Mucosa of stomach (tissue), 1 donor: ENCODE measurements around the gene P2RY14.
"Not testable (repeated sequence)": the region's sequence is repeated elsewhere in the genome, so short reads cannot be mapped to it uniquely, and the experiment has no call there.

Source experiments
- H3K27me3 ChIP-seq: one replicate; pipeline ENCODE4 v1.7.0; 2013; ENCODE audit warnings: mild to moderate bottlenecking, low read length; ENCODE audit not compliant: control insufficient read depth, insufficient read depth
- H3K36me3 ChIP-seq: one replicate; pipeline ENCODE4 v1.7.0; 2013; ENCODE audit warnings: low read length; ENCODE audit not compliant: control insufficient read depth, insufficient read depth
- H3K4me1 ChIP-seq: one replicate; pipeline ENCODE4 v1.7.0; 2013; ENCODE audit warnings: mild to moderate bottlenecking, low read length; ENCODE audit not compliant: control insufficient read depth, insufficient read depth
- H3K4me3 ChIP-seq: one replicate; pipeline ENCODE4 v1.7.0; 2013; ENCODE audit warnings: low read length
- H3K9ac ChIP-seq: one replicate; pipeline ENCODE4 v1.7.0; 2013; ENCODE audit warnings: mild to moderate bottlenecking, low read length, moderate library complexity
- H3K9me3 ChIP-seq: one replicate; pipeline ENCODE4 v1.7.0; 2013; ENCODE audit warnings: mild to moderate bottlenecking, low read length, moderate library complexity; ENCODE audit not compliant: control insufficient read depth
- donor health status: Pancreatic carcinoma.

P2RY14 gene

GRCh38 chr3:151191095-151191494 is 87.2 kb downstream of the P2RY14 start:
- no peaks in the 10 kb centered on the region for H3K27me3 ChIP-seq
- no peak overlapping the region for H3K4me3 ChIP-seq
- no peak overlapping the region for H3K9ac ChIP-seq
- no peaks in the 10 kb centered on the region for H3K36me3 ChIP-seq
- H3K4me1 ChIP-seq, result no peaks in the 10 kb centered on the region
- H3K9me3 ChIP-seq, result no peaks in the 10 kb centered on the region

DNA sequence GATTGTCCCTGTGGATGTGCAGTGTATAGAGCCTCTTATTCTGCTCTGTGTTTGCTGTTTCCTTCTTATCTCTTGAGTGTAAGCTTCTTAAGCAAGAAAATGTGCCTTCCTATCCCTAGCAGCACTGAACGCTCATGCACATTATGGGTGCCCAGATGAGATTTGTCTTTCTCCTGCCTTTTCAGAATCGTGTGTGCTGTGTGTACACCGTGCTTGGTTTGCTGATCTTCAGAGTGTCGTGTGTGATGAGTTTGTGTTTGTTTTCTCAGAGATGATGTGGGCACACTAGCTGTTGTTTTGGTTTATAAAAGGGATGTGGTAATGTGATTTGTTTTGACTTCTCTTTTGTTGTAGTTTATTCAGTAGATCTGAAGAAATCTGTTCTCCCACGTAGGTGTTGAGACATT is 95.1 kb downstream of the P2RY14 start:
- no peak overlapping the region for H3K9ac ChIP-seq

DNA sequence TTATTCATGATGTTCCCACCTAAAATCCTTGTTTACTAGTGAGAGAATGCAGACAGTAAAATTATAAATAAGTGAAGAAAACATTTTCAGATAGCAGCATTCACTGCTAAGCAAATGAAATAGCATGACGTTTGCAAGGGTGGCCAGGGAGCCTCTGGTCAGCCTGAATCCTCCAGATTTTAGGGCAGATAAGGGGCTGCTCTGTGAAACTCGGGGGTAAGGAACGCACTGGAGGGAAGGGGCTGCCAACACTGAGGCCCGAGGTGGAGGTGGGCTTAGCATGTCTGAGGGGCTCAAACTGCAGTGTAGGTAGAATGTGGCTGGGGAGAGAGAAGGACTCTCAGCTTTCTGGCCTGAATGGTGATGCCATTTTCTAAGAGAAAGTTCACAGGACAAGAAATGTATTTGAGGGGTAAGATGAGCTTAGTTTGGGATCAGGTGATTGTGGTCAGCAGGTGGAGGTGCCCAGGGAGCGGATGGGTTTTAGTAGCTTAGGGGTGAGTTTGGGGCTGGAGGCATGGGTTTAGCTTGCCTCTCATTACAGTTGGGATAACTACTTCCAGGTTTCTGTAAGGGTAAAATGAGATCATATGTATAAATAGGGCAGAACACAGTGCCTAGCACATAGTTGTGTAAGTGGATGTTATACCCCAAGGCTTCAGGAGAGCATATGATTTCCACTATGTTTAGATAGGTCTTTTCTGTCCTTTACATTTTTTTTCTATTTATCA is 95.8 kb downstream of the P2RY14 start:
- H3K27me3 ChIP-seq, result no peaks in the 10 kb centered on the region
- H3K9me3 ChIP-seq, result no peaks in the 10 kb centered on the region
- no peaks in the 10 kb centered on the region for H3K36me3 ChIP-seq
- H3K9ac ChIP-seq, result no peak overlapping the region
- H3K4me1 ChIP-seq, result peaks cover 7% of the 10 kb centered on the region
- no peak overlapping the region for H3K4me3 ChIP-seq

More for the DNA sequence above, 95.1 kb downstream of the P2RY14 start:
- Histone ChIP-seq H3K27me3 (no peaks in the 10 kb centered on the region), H3K4me3 (no peak overlapping the region), H3K4me1 (peaks cover 4% of the 10 kb centered on the region), H3K36me3 (no peaks in the 10 kb centered on the region), H3K9me3 (no peaks in the 10 kb centered on the region)

DNA sequence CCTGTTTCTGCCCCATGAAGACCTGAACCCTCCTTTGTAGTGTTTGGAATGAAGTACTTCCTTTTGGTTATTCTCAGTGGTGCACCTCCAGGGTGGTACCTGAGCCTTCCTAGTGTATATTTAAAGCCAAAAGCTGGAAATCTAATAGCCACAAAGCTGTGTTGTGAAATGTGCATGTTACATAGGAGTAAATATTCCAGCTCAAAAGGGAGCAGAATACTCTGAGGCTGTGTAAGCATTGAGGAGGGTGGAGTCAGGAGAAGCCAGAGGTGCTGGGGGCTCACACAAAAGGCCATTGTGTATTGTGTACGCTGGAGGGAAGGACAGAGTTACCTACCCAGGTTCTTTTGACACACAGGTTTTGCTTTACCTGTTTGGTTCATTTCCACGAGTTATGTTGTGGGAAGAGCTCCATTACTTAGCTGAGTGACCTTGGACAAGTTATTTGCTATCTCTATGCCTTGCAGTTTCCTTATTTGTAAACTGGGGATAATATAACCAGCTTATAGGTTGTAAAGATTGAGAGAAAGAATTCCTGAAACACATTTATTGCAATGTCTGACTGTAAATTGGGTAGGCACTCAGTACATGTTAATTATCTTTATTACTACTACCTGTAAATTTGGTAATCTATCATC is 100.0 kb downstream of the P2RY14 start:
- Histone ChIP-seq H3K4me1 (peaks cover 7% of the 10 kb centered on the region), H3K36me3 (no peaks in the 10 kb centered on the region), H3K9me3 (no peaks in the 10 kb centered on the region), H3K9ac (no peak overlapping the region), H3K27me3 (no peaks in the 10 kb centered on the region), H3K4me3 (no peak overlapping the region)

DNA sequence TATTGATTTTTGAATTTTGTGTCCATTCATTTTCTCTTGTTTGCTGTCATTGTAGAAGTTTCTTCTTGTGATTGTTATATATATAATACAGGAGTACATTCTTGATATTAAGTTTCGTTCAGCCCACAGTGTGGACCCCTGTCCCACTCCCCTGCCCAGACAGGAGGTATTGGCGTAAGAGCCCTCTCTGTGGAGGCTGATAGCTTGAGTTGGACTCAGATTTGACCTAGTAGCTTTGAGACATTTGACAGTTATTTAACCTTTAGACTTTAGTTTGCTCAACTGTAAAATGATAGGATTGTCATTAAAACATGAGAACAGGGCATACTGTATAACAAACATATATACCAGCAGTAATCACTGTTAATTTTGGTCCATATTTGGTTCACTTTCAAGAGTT is 102.4 kb downstream of the P2RY14 start:
- no peak overlapping the region for H3K4me3 ChIP-seq
- no peaks in the 10 kb centered on the region for H3K36me3 ChIP-seq
- H3K9me3 ChIP-seq, result no peaks in the 10 kb centered on the region
- no peak overlapping the region for H3K9ac ChIP-seq
- no peaks in the 10 kb centered on the region for H3K27me3 ChIP-seq
- H3K4me1 ChIP-seq, result peaks cover 7% of the 10 kb centered on the region

- H3K36me3 ChIP-seq, result no peaks in the 10 kb centered on the region
- no peaks in the 10 kb centered on the region for H3K9me3 ChIP-seq
- no peaks in the 10 kb centered on the region for H3K27me3 ChIP-seq
- no peak overlapping the region for H3K4me3 ChIP-seq
- H3K9ac ChIP-seq, result no peak overlapping the region
- peaks cover 11% of the 10 kb centered on the region for H3K4me1 ChIP-seq
Measured at GRCh38 chr3:151174351-151174750, 104.0 kb downstream of the P2RY14 start.

DNA sequence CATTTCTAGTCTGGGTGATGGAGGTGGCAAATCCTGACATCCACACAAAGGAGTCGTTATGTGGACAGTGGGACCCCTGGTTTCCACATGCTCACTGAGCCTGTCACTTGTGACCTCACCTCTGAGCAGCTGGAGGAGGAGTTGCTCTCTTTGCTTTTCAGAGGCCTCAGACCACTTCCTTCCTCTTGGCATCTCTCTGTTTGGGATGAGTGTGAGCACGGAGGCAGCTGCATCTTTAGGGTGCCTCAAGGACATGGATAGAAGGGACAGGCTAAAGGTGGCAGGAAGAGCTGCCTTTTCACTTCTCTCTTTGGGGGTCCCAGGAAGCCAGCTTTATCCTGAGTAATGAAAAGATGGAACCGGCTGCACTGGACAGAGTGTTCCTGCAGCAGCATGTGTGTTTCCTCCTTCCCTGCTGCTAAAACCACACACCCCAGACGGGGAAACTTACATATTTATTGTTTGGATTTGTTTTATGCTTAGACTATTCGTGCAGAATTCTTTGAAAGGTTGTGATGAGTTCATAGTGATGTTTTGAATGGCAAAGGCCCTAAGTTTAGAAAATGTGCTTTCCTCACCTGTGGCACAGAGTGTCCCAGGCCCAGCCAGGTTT is 107.1 kb downstream of the P2RY14 start:
- H3K27me3 ChIP-seq, result no peaks in the 10 kb centered on the region
- H3K4me3 ChIP-seq, result no peak overlapping the region
- H3K9ac ChIP-seq, result no peak overlapping the region
- no peaks in the 10 kb centered on the region for H3K36me3 ChIP-seq
- no peaks in the 10 kb centered on the region for H3K9me3 ChIP-seq
- peaks cover 4% of the 10 kb centered on the region for H3K4me1 ChIP-seq

DNA sequence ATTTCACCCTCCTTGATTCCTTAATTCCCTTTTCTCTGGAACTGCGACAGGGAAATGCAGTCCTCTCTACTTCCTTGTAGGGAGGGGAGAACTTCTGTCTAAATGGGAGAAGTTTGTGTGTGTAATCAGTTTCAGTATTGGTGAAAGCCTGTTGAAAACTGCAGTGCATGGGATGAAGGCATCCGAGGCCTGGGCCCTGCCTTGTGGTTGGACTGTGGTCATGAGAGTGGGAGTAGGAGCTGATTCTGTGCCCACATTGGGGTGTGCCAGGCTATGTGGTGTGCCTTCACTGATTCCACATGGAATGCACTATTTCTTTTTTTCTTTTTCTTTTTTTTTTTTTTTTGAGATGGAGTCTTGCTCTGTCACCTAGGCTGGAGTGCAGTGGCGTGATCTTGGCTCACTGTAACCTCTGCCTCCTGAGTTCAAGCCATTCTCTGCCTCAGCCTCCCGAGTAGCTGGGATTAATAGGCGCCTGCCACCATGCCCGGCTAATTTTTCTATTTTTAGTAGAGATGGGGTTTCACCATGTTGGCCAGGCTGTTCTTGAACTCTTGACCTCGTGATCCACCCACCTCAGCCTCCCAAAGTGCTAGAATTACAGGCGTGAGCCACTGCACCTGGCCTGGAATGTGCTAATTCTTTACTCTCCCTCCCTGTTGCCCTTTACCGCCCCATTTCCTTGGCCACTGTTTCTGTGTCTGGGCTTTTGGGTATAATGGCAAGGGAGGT is 108.2 kb downstream of the P2RY14 start:
- H3K9me3 ChIP-seq, H3K4me1 ChIP-seq, H3K27me3 ChIP-seq, H3K4me3 ChIP-seq, H3K36me3 ChIP-seq, H3K9ac ChIP-seq: not testable (repeated sequence)

- Histone ChIP-seq H3K9ac (no peak overlapping the region), H3K36me3 (no peaks in the 10 kb centered on the region), H3K27me3 (no peaks in the 10 kb centered on the region), H3K4me1 (peaks cover 4% of the 10 kb centered on the region), H3K9me3 (no peaks in the 10 kb centered on the region), H3K4me3 (no peak overlapping the region)
Measured at GRCh38 chr3:151169262-151169947, 108.9 kb downstream of the P2RY14 start.

- Histone ChIP-seq H3K9me3 (no peaks in the 10 kb centered on the region), H3K4me1 (peaks cover 4% of the 10 kb centered on the region), H3K27me3 (no peaks in the 10 kb centered on the region), H3K9ac (no peak overlapping the region), H3K36me3 (no peaks in the 10 kb centered on the region), H3K4me3 (no peak overlapping the region)
Measured at GRCh38 chr3:151168269-151169094, 109.9 kb downstream of the P2RY14 start.

- Histone ChIP-seq H3K4me3 (no peak overlapping the region), H3K9ac (no peak overlapping the region), H3K4me1 (peaks cover 4% of the 10 kb centered on the region), H3K9me3 (no peaks in the 10 kb centered on the region), H3K27me3 (no peaks in the 10 kb centered on the region), H3K36me3 (no peaks in the 10 kb centered on the region)
Measured at GRCh38 chr3:151166161-151166560, 112.2 kb downstream of the P2RY14 start.
